KBM-7 (cell line): ENCODE measurements around the gene CSAD.
A peak's percentile ranks its signal among the peaks of the same experiment; 100 is the strongest.

ENCODE experiments used
- DNase-seq: peaks from one replicate; pipeline ENCODE4 v3.0.0-alpha.2; 2015
- in situ Hi-C: fragments of 300-500 bp; cut with MboI; formaldehyde crosslinking; loops from 2 replicates; pipeline ENCODE4 v1.14.3; 2020; ENCODE audit warnings: low sequenced_read_pairs, low pct_unique_long_range_greater_than_20kb, mixed read lengths

Gene CSAD

DNA sequence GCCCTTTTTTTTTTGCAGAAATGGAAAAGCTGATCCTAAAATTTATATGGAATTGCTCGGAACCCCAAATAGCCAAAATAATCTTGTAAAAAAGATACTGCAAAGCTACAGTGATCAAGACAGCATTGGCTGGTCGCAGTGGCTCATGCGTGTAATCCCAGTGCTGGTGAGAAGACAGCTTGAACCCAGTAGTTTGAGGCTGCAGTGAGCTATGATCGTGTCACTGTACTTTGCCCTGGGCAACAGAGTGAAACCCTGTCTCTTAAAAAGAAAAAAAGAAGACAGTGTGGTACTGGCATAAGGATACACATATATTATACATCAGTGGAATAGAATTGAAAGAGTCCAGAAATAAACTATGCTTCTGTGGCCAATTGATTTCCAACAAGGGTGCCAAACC is 20.9 kb upstream of the CSAD start:
- no peak for DNase-seq
- in situ Hi-C loops = no loop called here

DNA sequence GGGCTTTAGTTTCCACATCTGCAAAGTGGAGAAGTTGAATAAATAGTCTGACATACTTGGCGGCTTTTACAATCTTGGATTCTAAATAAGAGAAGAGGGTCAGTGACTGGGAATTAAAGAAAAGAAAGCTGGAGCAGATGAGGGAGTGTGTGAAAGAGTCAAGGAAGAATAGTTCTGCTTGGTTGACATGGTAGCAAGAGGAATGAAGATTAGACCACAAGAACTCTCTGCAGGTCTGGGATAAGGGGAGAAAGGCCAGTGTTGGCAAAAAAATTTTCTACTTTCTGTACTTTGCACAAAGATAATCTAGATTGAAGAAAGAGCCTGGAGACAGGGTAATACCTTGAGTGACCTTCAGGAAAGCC is 20.4 kb upstream of the CSAD start:
- in situ Hi-C loops = no loop called here
- DNase-seq = no peak

DNA sequence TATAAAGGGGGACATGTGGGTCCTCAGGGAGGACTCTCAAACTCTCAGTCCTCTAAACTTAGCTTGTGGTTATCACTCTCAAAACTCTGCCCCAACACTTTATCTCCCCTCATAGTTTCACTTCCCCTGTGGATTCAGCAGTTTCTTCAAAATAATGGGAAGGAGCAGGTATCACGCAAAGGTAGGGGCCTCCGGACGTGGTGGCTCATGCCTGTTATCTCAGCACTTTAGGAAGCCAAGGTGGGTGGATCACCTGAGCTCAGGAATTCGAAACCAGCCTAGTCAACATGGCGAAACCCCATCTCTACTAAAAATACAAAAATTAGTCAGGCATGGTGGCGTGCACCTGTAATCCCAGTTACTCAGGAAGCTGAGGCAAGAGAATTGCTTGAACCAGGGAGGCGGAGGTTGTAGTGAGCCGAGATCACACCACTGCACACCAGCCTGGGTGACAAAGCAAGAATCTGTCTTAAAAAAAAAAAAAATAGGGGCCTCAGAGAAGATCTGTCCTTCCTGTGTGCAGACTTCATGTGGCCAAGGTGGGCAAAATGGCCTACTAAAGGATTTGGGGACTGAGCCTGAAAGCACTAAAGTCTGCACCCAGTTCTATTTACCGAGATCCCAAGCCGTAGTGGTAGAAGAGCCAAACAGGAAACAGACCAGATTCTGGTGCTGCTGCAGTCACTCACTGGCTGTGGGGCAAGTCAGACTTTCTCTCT is 19.9 kb upstream of the CSAD start:
- peak; percentile 45 for DNase-seq
- in situ Hi-C loops = no loop called here

DNA sequence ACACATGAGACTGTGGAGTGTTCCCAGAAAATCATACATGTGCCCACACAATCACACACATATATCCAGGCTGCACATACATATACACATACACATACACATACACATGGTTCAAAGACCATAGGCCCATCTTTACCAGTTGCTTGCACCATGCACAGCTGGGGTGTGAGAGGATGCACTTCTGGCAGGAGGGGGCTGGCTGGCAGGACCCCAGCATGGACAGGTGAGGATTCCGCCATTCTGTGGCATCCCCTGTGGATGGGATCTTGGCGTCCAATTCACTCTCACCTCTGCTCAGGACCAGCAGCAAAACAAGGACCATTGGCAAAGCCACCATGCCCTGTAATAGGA is 19.4 kb upstream of the CSAD start:
- in situ Hi-C loops = no loop called here

DNA sequence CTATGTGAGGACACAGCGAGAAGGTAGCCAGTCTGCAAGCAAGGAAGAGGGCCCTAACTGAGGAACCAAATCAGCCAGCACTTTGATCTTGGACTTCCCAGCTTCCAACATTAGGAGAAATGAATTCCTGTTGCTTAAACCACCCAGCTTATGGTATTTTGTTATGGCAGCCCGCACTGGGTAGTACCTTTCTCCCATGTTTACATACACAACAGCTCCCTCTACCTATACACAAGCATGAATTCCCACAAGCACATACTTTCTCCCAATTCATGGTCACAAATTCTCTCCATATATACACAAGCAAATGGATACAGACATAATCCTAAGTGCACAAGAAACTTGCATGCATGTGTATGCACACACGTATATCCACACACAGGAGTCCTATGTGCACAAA is 19.0 kb upstream of the CSAD start:
- in situ Hi-C loops = no loop called here

More for the DNA sequence above, 19.4 kb upstream of the CSAD start:
- no peak for DNase-seq

DNA sequence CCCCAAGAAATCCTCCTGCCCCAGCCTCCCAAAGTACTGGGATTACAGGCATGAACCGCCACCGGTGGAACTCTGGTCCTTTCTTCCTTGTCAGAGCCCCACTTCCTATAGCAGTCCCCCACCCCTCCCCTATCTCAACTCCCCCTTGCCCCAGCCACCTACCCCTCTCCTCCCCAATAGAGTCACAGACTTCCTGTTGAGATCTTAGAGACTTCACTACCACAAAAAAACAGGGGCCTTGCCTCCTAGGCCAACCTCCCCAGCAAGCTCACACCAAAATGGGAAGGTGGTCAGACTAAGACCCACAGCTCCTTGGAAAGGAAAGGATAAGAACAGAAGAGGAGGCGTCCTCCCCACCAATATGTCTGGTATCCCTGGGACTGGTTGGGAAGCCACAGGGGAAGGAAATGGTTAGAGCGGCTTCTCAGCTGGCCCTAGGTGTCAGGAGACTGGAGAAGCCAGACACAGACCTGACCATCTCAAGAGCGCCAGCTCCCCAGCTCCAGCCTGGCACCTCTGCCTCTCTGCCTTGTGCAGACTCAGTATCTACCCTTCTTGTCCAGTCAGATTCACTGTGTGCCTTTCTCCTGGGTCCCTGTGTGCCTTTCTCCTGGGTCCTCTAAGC is 17.9 kb upstream of the CSAD start:
- in situ Hi-C loops = no loop called here
- no peak for DNase-seq

More for the DNA sequence above, 19.0 kb upstream of the CSAD start:
- no peak for DNase-seq

DNA sequence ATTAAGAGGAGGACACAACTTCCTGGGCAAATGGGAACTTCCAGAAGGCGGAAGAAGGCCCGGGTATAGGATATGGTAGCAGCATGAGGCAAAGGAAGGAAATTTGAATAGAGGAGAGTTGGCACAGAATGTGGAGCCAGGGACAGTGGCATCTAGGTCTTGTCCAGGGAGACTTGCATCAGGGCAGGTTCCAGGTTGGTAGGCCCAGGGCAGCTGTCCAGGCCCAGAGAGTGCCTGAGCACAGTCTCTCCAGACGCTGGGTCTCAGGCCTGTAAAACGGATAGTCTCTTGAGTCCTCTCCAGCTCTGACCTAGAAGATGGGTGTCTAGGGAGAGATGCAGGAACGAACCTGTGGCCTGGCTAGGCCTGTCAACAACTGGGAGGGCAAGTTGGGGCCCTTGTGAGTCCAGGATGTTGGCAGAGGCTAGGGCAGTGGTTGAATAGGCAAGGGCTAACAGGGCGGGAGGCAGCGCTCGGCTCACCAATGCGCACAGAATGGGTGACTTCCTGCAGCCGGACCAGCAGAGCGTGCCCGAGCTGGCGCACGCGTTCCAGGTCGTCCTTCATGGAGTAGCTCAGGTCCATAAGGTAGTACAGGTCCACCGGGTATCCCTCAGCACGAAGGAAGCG is 16.4 kb upstream of the CSAD start:
- in situ Hi-C loops = no loop called here
- no peak for DNase-seq

DNA sequence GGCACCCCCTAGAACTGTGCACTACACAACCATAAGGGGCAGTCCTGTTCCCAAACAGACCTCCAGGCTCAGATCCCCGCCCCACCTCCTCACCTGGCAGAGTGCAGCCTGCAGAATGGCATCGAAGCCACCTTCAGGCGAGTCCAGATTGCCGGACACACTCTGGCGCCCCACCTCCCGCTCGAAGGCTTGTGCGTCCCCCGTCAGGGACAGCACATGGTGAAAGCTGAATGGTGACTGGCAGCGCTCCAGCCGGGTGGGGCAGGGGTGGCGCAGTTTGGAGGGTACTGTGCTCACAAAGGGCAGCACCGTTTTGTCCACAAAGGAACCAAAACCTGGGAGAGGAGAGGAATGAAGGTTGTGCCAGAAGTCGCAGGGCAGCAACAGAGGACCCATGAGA is 15.8 kb upstream of the CSAD start:
- in situ Hi-C loops = no loop called here
- DNase-seq = no peak

DNA sequence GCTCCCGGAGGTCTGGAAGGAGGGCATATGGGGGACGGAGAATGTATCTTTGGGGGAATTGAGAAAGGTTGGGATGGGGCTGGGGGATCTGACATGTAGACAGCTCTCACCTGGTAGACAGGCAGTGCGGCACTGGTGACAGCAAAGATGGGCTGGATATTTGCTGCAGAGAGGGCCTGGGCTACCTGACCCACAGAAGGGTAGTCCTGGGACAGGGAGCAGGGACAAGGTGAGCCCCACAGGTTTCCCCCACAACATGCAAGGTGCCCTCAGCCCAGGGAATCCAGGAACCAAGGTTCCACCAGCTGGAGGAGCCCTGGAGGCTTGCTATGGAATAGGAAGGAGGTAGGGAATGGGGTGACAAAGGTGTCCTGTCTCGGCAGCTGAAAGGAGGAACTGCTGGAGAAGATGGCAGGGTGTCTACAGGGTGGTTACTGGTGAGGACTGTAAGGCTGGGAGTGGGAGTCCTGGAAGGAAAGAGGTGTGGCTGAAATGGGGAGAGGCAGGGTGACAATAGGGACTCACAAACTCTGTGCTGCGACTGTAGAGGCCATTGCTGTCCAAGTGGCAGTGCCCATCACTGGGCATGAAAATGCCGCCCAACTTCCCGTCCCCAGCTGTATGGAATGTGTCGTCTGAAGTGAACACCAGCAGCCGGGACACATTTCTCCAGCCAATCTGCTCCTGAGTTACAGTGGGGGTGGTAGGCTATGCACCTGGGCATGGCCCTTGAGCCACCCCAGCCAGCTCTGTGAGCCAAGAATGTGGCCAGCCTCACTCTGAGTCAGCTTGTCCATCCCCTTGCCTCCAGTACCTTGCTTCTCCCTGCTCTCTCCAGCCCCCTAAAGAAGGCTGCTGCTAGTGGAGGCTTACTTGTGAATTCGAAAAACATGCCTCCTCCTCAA is 15.0 kb upstream of the CSAD start:
- DNase-seq = no peak
- in situ Hi-C loops = no loop called here

DNA sequence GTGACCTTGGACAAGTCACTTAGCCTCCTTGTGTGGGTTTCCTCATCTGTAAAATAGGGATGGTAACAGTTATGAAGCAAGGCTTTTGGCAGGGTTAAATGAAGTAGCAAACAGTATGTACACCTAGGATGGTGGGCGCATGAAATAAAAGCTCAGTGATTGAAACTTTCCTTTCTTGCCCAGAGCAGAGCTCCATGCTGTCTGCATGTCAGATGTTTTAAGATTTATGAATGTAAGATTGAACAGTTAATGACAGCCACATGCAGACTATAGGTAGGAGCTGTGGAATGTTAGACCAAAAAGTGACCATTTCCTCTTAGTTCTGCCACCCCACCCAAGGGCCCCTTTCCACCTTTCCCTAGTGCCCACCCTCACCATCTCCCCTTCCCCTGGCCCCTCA is 14.2 kb upstream of the CSAD start:
- DNase-seq = no peak
- in situ Hi-C loops = no loop called here

DNA sequence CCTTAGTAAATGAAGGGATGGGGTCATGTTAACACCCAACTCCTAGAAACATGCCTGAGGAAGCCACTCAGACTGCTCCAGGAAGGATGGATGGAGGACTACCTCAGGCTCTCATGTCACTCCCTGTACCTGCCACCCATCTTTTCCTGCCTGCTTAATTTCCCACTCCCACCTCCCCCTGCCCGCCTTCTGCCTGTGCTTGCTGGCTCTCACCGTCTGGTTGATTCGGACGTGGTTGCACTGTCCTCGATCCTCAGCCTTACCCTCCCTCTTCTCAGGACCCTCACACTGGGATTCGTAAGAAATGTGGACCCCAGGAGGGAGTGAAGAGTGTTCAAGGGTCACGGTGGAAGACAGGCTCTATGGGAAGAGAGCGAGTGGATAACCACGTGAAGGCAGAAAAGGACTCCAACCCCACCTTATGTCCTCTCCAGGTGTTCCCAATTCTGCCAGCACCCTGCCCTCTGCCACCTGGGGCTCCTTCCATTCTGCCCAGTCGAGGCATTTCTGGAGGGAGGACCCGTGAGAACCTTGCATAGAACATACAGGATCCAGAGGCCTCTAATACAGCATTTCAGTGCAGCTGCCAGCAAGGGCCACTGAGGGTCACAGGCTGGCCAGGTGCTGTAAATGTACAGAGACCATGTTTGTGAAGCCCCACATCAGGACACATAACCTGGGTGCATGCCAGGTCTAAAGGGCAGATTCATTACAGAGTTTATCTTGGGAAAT is 13.4 kb upstream of the CSAD start:
- in situ Hi-C loops = no loop called here
- DNase-seq = no peak

DNA sequence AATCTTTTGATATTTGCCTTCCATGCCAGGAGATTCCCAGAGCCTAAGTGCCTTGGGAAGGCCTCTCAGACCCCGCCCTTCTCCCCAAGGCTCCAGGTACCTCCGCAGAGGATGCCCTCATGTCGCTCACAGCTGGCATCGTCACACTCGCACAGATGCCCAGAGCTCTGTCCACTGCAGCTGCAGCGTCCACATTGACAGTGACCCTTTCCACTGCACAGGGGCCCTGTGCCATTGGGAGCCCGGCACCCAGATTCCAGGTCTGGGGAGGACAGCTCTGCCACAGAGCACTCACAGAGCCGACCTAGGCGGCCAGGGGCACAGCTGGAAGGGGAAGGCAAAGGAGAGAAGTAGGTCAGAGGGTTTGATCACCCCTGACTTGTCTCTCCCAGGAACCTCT is 12.3 kb upstream of the CSAD start:
- in situ Hi-C loops = no loop called here
- DNase-seq = no peak

DNA sequence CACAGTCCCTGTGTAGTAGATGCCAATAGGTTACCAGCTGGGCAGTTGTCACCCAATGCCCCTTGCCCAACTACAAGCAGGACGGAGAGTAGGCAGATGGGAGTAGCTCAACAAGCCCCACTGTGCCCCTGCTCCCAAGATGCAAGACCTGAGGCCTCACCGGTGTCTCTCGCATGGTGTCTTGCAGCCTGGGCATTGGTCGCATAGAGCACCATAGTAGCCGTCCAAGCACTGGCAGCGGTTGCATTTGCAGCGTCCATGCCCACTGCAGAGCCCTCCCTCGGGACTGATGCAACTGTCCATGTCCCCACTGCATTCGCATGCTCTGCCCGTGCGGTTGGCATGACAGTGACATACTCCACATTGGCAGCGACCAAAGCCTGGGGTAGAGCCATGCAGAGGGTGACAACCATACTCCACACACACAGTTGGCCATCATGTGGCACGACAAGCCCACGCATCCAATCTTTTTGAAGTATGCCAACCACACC is 11.9 kb upstream of the CSAD start:
- no peak for DNase-seq
- in situ Hi-C loops = no loop called here

DNA sequence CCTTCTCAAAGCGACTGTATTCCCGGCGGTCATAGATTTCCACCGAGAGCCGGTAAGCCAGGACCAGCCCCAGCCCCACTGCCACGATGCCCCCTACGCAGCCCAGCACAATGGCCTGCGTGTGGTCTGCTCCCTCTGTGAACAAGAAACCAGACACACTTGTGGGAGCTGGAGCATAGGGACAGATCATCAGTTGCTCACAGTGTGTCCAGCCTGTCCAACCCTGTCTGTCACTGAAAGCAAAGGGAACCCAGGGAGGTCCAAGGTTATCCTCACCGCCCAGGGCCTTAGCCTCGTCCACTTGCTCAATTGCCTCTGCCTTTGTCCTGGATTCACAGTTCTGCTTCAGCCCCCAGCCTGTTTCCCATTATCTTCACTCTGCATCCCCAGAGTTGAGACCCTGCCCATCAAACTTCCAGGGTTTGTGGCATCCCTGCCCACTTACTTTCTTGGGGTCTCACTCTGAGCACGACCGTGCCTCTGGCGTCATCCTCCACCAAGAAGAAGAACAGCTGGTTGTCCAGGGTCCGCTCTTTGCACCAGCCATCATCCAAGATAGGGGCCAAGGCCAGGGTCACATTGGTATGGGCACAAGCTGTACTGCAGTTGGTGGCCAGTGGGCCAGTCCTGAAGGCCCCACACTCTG is 11.3 kb upstream of the CSAD start:
- in situ Hi-C loops = no loop called here
- DNase-seq = no peak

DNA sequence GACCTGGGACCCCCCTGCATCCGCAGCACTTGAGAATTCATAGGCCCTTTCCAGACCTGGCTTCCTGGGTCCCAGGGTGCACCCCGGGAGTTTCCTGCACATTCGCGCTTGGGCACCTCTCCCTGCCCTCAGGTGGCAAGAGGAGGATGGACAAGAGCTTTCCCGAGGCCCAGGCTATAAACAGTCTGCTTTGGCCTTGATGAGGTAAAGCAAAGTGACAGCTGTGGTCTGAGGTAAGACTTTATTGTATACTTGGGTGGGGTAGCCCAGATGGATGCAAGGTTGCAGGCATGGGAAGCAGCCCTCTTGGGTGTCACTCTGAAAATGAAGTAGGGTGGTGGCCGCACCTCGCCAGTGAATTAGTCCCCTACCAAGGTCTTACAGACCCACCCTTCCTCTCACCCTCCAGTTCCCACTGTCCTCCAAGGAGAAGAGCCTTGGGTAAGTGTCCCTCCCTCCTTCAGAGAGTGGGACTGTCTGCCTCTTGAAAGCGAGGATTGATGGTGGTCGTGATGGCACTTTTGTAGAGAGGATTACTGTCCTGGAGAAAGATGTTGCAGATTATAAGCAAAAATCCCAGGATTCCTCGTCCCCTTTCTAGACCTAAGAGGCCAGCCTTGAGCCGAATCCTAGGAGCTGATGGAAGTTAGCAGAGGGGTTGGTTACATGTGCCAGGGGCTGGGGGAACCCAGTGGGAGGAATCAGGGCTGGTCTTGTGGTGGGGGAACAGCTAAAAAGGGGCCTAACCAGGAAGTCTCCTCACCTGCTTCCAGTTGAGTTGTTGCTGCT is 10.6 kb upstream of the CSAD start:
- in situ Hi-C loops = no loop called here
- DNase-seq = no peak

DNA sequence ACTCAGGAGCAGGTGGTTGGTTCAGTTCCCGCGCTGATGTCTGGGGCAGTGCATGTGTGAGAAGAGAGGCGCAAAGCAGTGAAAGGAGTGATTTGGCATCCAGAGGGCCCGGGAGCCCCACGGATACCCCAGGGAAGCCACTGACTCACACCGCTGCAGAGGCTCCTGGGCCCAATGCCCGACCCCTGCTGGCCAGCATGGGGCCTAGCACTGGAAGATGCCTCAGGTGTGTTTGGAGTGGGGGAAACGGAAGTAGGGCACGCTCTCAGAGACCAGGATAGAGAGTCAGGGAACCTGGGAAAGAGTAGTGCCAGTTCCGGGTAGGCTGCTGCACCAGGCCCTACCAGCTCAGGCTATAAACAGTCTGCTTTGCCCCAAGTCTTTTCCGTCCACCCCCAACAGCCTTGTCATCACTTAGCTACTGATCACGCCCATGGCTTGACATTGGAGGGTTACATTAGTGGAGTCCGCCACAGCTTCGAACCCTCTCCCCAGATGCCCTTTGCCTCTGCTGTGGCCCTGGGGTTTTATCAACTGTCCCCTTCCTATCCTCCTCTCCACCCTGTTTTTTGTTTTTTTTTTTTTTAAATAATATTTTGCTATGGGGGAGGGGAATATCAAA is 9.5 kb upstream of the CSAD start:
- DNase-seq = no peak
- in situ Hi-C loops = no loop called here

DNA sequence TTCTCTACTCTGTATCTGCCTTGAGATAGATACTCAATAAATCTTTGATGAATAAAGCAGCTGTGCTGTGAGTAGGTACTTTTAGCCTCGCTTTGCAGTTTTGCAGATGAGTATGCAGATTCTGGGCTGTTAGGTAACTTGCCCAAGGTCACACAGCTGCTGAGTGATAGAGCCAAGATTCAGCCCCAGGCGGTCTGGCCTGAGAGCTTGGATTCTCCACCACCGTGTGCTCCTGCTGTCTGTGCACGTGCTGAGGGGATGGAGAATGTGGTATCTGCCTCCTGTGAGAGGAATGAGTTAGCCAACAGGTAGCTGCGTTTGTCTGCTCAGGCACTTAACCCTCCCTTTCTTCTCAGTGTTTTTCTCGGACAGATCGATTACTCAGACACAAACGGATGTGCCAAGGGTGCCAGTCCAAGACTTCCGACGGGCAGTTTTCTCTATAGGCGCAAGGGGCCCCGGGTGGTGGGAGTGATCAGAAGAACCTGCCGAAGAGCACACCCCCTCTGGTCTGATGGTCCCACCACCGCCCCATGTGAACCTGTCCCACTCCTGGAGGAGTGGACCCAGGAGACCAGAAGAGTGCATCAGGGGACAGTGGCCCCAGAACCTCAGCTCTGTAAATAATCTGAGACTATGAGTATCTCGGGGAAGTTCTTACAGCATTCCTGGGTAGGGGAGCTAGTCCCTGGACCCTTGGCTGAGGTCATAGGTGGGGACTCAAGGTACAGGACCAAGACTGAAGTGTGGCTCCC is 6.6 kb upstream of the CSAD start:
- in situ Hi-C loops = no loop called here
- no peak for DNase-seq
